ENCODE data around the gene EPB41. TPM values are rescaled to one million over a fixed set of nuclear protein-coding genes. Genes with fewer than 3 reads are reported as not detected.
"Not testable (repeated sequence)": the region's sequence is repeated elsewhere in the genome, so short reads cannot be mapped to it uniquely, and the experiment has no call there.

EPB41 gene
- polyA plus RNA-seq, 4 donors, result 50.3 to 59.0 (median 55.1) TPM

DNA sequence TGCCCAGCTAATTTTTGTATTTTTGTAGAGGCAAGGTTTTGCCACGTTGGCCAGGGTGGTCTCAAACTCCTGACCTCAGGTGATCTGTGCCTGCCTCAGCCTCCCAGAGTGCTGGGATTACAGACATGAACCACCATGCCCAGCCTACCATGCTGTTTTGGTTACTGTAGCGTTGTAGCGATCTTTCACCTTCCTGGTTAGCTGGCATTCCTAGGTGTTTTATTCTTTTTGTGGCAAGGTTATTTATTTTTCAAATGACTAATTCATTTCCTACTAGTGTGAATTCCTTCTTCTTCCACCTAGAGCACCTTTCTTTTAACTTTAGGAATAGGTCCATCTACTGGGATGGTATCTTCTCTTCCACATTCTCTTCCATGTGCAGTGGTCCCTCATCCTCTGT lies 180.1 kb downstream of the EPB41 start:
- DNase-seq (ENCODE audit: low read depth in 4 of 4, low spot score in 3 of 4), result no peak

DNA sequence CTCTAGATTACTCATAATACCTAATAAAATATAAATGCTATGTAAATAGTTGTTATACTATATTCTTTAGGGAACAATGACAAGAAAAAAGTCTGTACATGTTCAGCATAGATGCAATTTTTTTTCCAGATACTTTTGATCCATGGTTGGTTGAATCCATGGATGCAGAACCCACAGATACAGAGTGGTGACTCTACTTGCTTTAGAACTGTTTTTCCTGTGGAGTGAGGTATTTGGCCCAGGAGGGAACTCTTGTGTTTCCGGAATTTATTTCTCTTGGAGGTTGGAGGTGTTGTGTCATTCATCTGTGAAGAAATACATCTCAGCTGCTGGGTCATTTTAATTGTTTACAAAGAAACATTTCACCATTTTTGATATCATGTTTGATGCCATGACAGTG lies 180.6 kb downstream of the EPB41 start:
- DNase-seq (ENCODE audit: low read depth in 4 of 4, low spot score in 3 of 4), result no peak

DNA sequence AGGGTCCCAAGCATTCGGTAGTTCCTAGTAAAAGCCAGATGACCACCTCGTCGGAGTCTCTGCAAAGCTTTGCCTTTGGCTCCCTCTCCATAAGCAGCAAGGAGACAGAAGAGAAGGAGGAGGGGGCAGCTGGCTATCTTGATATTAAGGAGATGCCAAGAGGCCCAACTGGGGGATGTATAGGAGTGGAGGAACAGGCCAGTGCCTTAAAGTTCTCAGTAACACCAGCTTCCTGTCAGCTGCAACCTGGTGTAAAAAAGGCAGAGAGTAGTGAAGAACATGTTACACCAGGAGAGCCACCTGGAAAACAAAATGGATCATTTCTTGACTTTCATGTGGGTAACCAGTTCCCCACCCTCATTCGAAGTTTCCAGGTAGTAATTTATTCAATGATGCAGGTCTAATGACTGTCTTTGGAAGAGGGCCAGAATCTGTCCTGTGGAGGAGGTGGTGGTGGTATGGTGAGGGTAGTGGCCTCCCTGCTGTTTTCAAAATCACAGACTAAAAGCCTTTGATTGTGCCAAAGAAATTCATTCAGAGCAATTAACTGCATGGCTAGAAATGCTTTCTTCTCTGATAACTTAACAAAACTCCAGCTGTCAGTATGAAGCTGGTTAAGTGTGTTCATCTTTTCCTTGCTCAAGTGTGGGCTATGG lies 182.0 kb downstream of the EPB41 start:
- no peak for DNase-seq (ENCODE audit: low read depth in 4 of 4, low spot score in 3 of 4)

DNA sequence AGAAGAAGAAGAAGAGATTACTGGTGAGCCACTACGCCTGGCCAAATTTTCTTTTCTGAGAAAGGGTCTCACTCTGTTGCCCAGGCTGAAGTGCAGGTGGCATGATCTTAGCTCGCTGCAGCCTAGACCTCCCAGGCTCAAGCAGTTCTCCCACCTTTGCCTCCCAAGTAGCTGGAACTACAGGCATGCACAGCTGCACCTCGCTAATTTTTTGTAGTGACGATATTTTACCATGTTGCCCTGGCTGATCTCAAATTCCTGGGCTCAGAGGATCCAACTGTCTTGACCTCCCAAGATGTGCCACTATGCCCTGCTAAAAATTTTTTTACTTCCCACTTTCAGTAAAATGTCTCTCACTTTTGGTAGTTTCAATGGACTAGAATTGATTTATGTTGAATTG lies 184.9 kb downstream of the EPB41 start:
- DNase-seq (ENCODE audit: low read depth in 4 of 4, low spot score in 3 of 4), result no peak

DNA sequence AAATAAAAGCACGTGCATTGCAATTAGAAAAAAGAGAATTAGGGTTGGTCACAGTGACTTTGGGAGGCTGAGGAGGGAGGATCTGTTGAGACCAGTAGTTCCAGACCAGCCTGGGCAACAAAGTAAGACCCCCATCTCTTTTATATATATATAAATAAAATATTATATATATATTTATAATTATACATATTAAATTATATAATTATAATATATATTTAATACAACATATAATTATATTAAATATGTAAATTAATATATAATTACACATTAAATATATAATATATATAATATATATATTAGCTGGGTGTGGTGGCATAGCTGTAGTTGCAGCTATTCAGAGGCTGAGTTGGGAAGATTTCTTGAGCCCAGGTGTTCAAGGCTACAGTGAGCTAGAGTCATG lies 186.1 kb downstream of the EPB41 start:
- DNase-seq (ENCODE audit: low read depth in 4 of 4, low spot score in 3 of 4), result no peak

DNA sequence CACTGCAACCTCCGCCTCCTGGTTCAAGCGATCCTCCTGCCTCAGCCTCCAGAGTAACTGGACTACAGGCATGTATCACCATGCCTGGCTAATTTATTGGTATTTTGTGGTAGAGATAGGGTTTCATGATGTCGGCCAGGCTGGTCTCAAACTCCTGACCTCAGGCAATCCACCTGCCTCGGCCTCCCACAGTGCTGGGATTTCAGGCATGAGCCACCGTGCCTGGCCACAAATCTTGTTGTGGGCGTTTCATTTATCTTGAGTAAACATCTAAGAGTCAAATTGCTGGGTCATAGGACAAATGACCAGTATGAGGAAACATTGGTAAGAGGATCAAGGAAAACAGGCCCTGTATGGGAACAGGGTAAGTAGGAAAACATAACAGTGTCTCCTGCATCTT lies 191.5 kb downstream of the EPB41 start:
- DNase-seq (ENCODE audit: low read depth in 4 of 4, low spot score in 3 of 4), result no peak

DNA sequence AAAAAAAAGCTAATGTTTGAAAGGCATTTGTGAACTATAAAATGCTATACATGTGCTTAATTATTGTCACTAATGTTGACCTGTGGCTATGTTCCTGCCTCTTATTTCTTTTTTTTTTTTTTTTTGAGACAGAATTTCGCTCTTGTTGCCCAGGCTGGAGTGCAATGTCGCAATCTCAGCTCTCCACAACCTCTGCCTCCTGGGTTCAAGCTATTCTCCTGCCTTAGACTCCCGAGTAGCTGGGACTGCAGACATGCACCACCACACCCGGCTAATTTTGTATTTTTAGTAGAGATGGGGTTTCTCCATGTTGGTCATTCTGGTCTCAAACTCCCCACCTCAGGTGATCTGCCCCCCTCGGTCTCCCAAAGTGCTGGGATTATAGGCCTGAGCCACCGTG lies 193.7 kb downstream of the EPB41 start:
- DNase-seq (ENCODE audit: low read depth in 4 of 4, low spot score in 3 of 4), result not testable (repeated sequence)

DNA sequence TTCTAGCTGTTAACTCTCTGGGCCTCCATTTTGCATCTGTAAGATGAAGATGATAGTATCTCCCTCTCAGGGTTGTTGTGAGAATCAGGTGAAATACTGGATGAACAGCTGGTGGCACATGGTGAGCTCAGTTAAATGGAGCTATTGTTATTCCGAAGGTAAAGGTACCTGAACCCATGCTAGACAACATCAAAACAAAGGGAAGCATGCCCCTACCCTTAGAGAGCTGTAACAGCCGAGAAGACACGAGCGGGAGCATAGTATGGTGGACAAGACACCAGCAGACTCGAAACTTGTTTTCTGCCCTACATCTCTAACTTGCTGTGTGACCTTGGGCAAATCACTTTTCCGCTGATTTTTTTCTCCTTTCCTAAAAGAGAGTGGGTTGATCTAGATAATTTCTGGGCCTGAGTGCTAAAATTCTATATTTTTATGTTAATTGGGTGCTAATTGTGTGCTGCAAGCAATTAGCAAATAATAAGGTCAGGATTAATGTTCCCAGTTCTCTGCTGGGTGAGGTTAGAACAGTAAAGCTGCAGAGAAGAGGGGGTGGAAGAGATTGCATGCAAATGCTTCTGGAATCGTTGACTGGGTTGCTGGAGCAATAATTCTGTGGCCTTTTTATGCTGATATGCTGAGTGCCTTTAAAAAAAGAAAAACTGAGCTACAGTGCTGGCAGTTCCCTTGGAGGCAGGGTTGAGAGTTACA lies 198.5 kb downstream of the EPB41 start:
- DNase-seq (ENCODE audit: low read depth in 4 of 4, low spot score in 3 of 4), result no peak

DNA sequence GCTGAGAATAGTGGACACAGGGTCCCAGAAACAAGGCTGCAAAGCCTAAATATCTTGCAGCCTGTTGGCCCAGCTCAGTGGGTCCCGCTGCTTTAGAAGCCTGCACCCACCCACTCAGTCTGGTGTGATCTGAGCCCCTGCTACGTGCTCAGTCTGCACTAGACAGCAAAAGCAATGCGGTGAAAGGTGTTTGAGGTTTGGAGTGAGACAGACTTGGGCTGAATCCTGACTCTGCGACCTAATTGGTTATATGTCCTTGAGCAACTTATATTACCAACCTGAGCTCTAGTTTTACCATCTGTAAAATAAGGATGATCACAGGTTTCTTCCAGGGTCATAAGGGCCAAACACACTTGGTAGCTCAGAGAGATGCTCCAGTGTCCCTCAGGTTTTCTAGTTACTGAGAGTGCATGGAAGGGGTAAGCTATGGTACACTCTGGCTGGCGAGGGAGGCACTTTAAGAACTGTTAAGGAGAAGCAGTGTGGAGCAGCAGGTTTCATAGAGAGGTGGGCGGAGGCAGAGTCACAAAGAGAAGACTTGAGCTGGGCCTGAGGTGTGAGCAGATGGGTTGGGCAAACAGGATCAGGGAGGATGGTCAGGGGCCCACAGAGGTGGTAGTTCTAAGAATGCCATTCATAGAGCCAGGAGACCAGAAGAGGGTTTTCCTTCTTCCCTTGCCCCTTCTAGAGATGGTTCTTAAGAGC lies 199.2 kb downstream of the EPB41 start:
- no peak for DNase-seq (ENCODE audit: low read depth in 4 of 4, low spot score in 3 of 4)

DNA sequence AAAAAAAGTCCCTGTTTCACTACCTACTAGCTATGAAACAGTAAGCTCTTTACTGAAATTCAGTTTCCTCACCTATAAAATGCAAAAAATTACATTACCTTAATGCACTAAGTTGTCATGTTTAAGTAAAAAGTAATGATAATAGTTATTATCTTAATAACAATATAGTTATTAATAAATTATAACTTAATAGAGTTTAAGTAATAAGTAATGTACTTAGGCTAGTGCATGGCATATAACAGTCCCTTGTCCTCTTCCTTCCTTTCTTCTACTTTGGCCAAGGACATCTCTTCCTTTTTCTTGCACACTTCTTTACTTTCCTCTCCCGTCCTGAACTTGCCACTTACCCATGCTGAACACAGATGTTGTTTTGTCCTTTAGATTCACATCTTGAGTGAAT lies 200.3 kb downstream of the EPB41 start:
- DNase-seq (ENCODE audit: low read depth in 4 of 4, low spot score in 3 of 4), result no peak

DNA sequence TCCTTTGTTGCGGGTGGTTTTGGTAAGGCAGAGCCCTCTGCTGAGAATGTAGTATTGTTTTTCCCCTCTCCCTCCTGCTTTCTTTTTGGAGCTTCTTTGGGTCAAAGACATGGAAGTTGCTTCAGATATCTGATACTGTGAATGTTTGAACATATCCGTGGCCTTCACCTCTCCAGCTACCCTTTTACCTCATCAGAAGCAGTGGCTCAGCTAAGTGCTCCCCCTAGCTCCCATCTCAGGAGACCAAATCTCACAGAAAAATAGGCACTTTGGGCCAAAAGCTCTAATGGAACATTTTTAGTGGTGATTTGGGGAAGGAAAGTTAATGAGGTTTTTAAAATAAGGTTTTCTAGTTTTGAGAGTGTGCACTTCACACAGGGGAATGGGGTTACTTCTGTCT lies 203.0 kb downstream of the EPB41 start:
- no peak for DNase-seq (ENCODE audit: low read depth in 4 of 4, low spot score in 3 of 4)

DNA sequence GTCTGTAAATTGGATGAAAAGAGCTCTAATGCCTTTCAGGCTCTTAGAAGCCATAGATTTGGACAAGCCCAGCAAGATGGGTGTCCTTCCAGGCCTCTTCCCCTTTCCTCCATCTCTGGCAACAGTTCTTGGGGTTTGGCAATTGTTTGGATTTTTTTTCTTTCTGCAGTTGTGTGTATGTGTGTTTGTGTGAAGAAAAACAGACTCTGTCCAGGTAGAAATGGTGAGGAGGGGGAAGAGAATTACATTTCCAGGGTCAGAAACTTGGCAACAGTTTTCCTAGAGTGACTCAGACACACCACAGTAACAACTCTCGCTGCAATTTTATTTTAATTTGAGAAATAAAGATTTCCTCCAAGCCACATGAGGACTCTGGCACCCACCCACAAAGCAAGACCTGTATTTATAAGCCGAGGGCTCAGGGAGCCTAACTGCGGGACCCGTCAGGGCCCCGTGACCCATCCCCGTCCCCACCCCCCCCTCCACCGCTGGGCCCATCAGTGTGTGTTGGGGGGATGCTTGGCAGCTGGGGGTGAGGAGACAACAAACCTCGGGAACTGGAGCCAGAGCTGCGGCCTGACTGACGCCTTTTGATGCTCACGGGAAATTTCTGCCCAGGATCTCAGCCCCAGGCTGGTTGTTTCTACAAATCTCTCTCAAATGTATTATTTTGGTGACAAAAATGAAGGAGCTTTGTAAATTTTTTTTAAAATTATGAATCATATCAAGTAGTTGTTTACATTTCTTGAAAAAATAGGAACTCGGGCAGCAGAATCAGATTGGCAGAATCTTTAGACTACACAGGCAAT lies 205.0 kb downstream of the EPB41 start:
- no peak for DNase-seq (ENCODE audit: low read depth in 4 of 4, low spot score in 3 of 4)

DNA sequence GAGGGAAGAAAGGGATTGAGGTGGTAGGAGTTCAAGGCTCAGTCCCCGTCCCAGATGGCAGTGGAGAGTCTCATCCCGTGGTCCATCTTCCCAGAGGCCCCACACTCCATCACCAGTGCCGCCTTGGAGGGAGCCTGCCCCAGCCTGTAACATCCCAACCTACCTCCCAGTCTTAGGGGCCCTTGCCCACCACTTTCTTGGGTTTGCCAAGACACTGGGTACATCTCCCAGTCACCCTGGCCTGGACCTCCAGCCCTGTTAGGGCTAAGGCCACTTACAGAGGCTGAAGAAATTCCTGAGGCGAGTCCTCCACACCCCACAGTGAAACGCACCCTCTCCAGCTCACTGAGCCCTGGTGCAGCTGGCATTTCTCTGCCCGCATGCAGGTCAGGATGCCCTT lies 206.0 kb downstream of the EPB41 start:
- no peak for DNase-seq (ENCODE audit: low read depth in 4 of 4, low spot score in 3 of 4)

DNA sequence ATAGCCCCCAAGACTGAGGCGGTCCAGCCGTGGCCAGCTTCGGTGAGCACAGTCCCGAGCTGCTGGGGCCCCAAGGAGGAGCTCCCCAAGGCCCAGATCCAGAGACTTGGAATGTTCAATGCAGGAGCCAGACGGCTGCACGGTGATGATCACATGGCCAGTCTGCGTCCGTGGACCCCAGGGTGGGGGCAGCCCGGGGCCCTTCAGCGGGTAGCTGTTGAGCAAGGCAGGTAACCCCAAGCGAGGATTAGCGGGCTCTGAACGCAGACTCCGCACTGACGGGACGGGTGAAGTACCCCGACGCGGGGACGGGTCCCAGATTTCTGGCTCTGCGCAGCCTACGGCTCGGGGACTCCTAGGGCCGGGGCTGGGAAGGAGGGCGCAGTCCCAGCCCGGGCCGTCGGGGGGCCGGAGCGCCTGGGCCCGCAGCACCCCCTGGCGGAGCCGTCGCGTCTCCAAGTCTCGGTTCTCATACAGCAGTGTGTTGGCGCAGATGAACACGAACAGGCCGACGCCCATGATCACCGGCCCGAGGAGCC lies 206.6 kb downstream of the EPB41 start:
- no peak for DNase-seq (ENCODE audit: low read depth in 4 of 4, low spot score in 3 of 4)

DNA sequence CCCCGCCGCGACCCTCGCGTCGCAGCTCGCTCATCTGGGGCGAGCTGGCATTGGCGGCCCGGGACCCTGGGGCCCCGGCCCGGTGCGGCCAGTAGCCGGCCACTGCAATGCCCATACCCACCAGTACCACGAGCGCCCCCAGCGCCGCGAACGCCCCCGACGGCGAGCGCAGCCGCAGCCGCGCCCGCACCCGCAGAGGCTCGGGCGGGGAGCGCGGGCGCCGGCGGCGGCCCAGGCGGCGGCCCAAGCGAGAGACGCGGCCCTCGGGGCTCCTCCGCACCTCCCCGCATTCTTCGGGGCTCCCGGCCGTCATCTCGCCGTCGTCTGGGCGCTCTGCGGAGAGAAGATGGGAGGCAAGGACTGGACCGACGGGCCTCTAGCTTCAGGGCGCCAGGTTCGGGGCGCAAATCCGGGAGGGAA lies 207.2 kb downstream of the EPB41 start:
- no peak for DNase-seq (ENCODE audit: low read depth in 4 of 4, low spot score in 3 of 4)

DNA sequence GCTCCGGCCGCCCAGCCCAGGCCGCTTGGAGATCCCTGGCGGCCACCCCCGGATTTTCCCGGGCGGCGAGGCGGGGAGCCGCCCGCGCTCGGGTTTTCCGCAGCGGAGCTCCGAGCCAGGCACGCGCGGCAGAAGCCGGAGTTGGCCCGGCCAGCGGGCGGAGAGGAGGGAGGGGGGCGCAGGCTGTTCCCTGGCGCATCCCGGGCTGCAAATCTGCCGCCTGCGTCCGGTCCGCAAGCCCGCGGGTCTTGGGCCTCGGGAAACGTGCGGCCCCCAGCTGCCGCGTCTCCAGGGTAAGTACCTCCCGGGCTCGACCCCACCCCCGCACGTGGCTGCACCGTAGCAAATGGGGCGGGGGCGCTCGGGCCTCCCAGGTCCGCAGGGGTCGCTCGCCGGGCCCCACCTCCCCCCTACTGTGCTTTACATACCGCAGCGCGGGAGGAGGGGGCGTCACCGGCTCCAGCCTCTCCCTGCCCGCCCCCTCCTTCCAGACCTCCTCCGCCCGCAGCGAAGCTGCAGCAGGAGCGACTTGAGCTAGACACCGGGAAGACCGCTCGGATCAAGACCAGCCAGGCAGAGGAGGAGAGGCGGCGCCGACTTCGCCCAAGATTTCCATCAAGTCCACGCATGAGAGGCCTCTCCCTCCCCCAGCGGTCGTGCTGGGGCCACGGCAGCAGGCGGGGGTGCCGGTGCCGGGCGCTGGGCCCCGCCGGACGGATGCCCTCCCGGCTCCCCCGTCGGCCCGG lies 207.7 kb downstream of the EPB41 start:
- peak in 1 of 4 donors; percentile 37 for DNase-seq (ENCODE audit: low read depth in 4 of 4, low spot score in 3 of 4)

DNA sequence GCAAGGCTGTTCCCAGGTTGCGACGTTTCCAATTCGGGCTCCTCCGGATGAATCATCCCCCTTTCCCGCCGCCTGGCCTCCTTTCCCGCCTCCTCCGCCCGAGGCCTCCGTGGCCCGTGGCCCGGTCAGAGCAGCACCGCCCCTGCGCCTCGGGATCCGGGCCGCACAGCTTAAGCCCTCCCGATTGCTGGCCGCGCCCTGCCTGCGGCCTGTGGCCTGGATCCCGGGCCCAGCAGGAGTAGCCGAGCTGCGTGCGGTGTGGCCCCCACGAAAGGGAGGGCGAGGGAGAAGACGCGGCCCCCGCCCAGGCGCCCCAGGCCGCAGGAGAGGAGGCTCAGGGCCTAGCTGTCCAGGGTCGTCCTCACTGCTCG lies 208.3 kb downstream of the EPB41 start:
- DNase-seq (ENCODE audit: low read depth in 4 of 4, low spot score in 3 of 4), result peak in 1 of 4 donors; percentile 8

DNA sequence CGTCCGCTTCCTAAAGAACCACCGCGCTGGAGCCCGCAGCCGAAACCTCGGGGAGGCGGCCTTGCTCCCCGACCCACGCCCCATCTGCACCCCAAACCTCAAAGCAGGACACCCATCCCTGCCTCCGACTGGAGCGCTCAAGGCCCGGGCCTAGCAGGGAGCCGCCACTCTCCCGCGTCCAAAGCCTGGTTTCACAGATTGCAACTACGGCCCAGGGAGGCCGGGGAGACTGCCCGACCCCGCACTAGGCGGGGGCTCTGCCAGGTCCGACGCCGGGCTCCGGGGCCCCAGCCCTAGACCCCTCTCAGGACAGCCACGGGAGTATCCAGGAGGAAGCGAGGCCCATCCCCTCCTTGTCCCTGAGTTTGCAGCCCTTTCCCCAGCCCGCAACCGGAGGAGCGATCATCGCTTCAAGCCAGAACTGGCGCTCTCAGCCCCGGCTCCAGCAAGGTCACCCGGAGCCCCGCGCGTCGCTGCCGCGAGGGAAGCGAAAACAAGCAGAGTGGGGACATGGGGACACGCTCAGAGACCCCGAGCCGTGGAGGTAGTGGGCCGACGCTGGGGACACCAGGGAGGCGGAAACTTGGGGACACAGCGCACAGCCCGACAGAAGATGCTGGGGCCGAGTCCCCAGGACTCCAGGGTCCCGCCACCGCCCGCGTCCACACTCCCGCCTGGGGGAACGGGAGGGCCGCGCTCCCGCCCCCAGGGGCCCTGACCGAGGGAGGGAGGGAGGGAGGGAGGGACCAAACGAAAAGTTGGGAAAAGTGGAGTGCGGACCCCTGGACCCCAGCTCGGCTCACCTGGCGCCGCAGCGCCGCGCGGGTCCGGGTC lies 208.9 kb downstream of the EPB41 start:
- DNase-seq (ENCODE audit: low read depth in 4 of 4, low spot score in 3 of 4), result peak in 1 of 4 donors; percentile 14

DNA sequence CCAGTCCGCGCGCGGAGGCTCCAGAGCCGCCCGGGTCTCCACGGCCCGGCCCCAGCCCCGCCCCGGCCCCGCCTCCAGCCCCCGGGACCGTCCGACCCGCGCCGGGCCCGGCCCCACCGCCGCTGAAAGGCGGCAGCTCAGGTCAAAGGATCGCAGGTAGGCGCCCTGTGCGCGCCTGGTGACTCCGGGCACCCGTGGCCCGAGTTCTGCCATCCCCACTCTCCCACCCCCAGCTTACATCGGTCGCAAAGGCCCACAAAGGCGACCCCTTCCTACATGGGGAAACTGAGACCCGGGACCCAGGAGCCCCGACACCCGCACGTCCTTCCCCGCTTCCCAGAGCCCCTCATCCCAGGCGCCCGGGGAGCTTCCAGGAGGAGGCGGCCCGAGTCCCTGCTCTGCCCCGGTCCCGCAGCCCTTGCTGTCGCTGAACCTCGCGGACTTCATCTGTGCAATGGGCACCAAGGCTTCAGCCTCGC lies 209.6 kb downstream of the EPB41 start, which contains the start of gene TMEM200B:
TSS of gene TMEM200B (minus strand) at position 17 of the 479 bp plus-strand sequence. CDS start 2,075 bp downstream, outside the sequence.
- DNase-seq (ENCODE audit: low read depth in 4 of 4, low spot score in 3 of 4), result peak in 1 of 4 donors; percentile 12

Measured in left renal pelvis (tissue), 4 donors.